ENCODE measurements around the gene AP2M1. TPM values are rescaled to one million over a fixed set of nuclear protein-coding genes. Genes with fewer than 3 reads are reported as not detected.

The AP2M1 gene
- polyA plus RNA-seq, 1 donor (not counting 4 experiments of a cell fraction or from before 2014, with no cell fraction given): 431 TPM

GRCh38 chr3:184145111-184145524 lies 29.5 kb upstream of the AP2M1 start:
- peaks cover 36 to 46% of the 10 kb centered on the region in 2 experiments for H3K36me3 ChIP-seq (ENCODE audit: control insufficient read depth in 2 of 2, extremely low read depth in 1 of 2, insufficient read depth in 2 of 2, low read length in 2 of 2)

DNA sequence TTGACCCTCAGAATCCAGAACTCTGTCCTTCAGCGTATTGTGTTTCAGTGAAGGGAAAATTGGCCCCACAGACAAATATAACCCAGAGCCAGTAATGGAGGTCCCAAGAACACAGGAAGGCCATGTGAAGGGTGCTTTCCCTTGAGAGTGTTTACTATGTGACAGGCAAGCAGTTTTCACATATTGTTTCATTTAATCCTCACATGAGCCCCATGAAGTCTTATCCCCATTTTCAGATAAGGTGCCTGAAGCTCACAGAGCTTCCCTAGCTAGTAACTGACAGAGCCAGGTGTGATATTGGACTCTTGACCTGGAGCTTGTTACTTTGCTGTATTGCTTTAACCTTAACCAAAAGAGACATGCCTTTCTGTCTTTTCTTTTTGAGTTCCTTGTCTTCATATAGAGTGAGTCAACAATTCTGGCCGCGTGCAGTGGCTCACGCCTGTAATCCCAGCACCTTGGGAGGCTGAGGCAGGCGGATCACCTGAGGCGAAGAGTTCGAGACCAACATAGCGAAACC lies 28.8 kb upstream of the AP2M1 start:
- no peaks in the 10 kb centered on the region for H3K9me1 ChIP-seq (ENCODE audit: control insufficient read depth, extremely low read depth, insufficient read depth, low read length)
- FAIRE-seq (no peak), DNase-seq (ENCODE audit: low read depth, low spot score) (no peak)
- H3K4me1 ChIP-seq (ENCODE audit: control insufficient read depth, extremely low read depth, insufficient read depth, low read length): peaks cover 4% of the 10 kb centered on the region
- dilution Hi-C loops (cut with MboI; ENCODE audit: extremely low pct_ligation_motif_present, low sequenced_read_pairs): no loop called here
- H3K9me3 ChIP-seq (ENCODE audit: control insufficient read depth, low read depth, low read length): no peaks in the 10 kb centered on the region
- H3K9ac ChIP-seq (ENCODE audit: control insufficient read depth, extremely low read depth, insufficient read depth, low read length): no peak overlapping the region
- no peak overlapping the region for H3K4me2 ChIP-seq (ENCODE audit: control insufficient read depth, extremely low read depth, insufficient read depth, low read depth, low read length)
- H3K27me3 ChIP-seq (ENCODE audit: control insufficient read depth, extremely low read depth, insufficient read depth, low read length): no peaks in the 10 kb centered on the region
- no peak overlapping the region for H3K27ac ChIP-seq (ENCODE audit: control insufficient read depth, insufficient read depth, low read length)
- peaks cover 31 to 43% of the 10 kb centered on the region in 2 experiments for H3K36me3 ChIP-seq (ENCODE audit: control insufficient read depth in 2 of 2, extremely low read depth in 1 of 2, insufficient read depth in 2 of 2, low read length in 2 of 2)
- TF ChIP-seq CTCF (optimal IDR thresholded peaks at IDR 0.05 in 1 of 3, IDR thresholded peaks at IDR 0.05 in 1 of 3, conservative IDR thresholded peaks at IDR 0.05 in 1 of 3; ENCODE audit: extremely low read depth in 1 of 3, insufficient read depth in 2 of 3, low read length in 3 of 3) (no peak), EZH2 (IDR thresholded peaks at IDR 0.05; ENCODE audit: low read length) (no peak)
- H3K4me3 ChIP-seq (ENCODE audit: control insufficient read depth in 2 of 3, extremely low read depth in 1 of 3, insufficient read depth in 2 of 3, low read depth in 1 of 3, low read length in 3 of 3): no peak overlapping the region
- H3K79me2 ChIP-seq (ENCODE audit: control insufficient read depth, insufficient read depth, low read length): no peaks in the 10 kb centered on the region
- H4K20me1 ChIP-seq (ENCODE audit: control insufficient read depth, extremely low read depth, insufficient read depth, low read length): peaks cover 9% of the 10 kb centered on the region
- H2AFZ ChIP-seq (ENCODE audit: control insufficient read depth, low read length): no peak overlapping the region

More at GRCh38 chr3:184145111-184145524, 29.5 kb upstream of the AP2M1 start:
- peaks cover 2% of the 10 kb centered on the region for H3K79me2 ChIP-seq (ENCODE audit: control insufficient read depth, insufficient read depth, low read length)
- H3K9ac ChIP-seq (ENCODE audit: control insufficient read depth, extremely low read depth, insufficient read depth, low read length): no peak overlapping the region
- peaks cover 9% of the 10 kb centered on the region for H4K20me1 ChIP-seq (ENCODE audit: control insufficient read depth, extremely low read depth, insufficient read depth, low read length)
- no peak overlapping the region for H3K4me3 ChIP-seq (ENCODE audit: control insufficient read depth in 2 of 3, extremely low read depth in 1 of 3, insufficient read depth in 2 of 3, low read depth in 1 of 3, low read length in 3 of 3)
- DNase-seq (ENCODE audit: low read depth, low spot score) (peak; percentile 42), FAIRE-seq (peak; percentile 81)
- H3K4me2 ChIP-seq (ENCODE audit: control insufficient read depth, extremely low read depth, insufficient read depth, low read depth, low read length): no peak overlapping the region
- H3K9me3 ChIP-seq (ENCODE audit: control insufficient read depth, low read depth, low read length): no peaks in the 10 kb centered on the region
- H3K9me1 ChIP-seq (ENCODE audit: control insufficient read depth, extremely low read depth, insufficient read depth, low read length): no peaks in the 10 kb centered on the region
- H2AFZ ChIP-seq (ENCODE audit: control insufficient read depth, low read length): no peak overlapping the region
- H3K27ac ChIP-seq (ENCODE audit: control insufficient read depth, insufficient read depth, low read length): no peak overlapping the region
- TF ChIP-seq EZH2 (IDR thresholded peaks at IDR 0.05; ENCODE audit: low read length): no peak
- peak; percentile 73 to 93 (median 86) for TF ChIP-seq CTCF (optimal IDR thresholded peaks at IDR 0.05 in 1 of 3, IDR thresholded peaks at IDR 0.05 in 1 of 3, conservative IDR thresholded peaks at IDR 0.05 in 1 of 3; ENCODE audit: extremely low read depth in 1 of 3, insufficient read depth in 2 of 3, low read length in 3 of 3)
- peaks cover 4% of the 10 kb centered on the region for H3K4me1 ChIP-seq (ENCODE audit: control insufficient read depth, extremely low read depth, insufficient read depth, low read length)
- dilution Hi-C loops (cut with MboI; ENCODE audit: extremely low pct_ligation_motif_present, low sequenced_read_pairs): no loop called here
- no peaks in the 10 kb centered on the region for H3K27me3 ChIP-seq (ENCODE audit: control insufficient read depth, extremely low read depth, insufficient read depth, low read length)
